ENCODE data around the gene RABEP1.

The RABEP1 gene

DNA sequence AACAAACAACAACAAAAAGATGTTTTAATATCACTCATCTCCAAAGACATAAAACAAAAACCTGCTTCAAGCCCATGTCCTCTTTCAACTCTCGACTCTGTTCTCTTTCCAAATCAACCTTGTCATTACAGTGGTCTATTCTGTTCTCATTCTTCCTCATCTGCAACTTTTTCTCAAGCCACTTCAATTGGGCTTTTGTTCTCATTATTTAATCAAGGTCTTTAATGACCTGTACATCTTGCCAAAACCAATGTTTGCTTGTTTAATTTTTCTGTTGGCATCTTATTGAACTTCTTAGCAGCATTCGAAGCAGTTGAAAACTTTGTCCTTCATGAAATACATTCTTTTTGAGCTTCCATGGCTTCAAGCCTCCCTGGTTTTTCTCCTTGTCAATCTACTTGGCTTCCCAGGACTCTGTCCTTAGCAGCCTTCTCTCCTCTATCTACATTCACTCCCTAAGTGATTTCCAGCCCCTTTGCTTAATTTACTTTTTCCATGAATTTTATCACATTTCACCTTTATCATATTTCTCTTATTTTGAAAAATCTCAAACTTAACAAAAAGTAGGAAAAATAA lies 19.6 kb upstream of the RABEP1 start:
- Histone ChIP-seq H2AFZ (ENCODE audit: low read length) (no peak overlapping the region), H4K8ac (ENCODE audit: low read depth, low read length) (no peak overlapping the region), H3K4me1 (ENCODE audit: control insufficient read depth in 2 of 2, insufficient read depth in 1 of 2, low read depth in 1 of 2, low read length in 2 of 2) (no peaks in the 10 kb centered on the region), H3K14ac (ENCODE audit: low read length) (no peak overlapping the region), H3K79me1 (ENCODE audit: low read depth, low read length) (no peaks in the 10 kb centered on the region), H3K27ac (replicated peaks; ENCODE audit: low read length) (no peak overlapping the region), H3K36me3 (replicated peaks in 1 of 2; ENCODE audit: control insufficient read depth in 2 of 2, insufficient read depth in 2 of 2, low read length in 2 of 2) (no peaks in the 10 kb centered on the region), H2AK5ac (ENCODE audit: low read depth, low read length) (no peak overlapping the region), H2BK15ac (ENCODE audit: low read length) (no peak overlapping the region), H3K4ac (ENCODE audit: low read length) (no peak overlapping the region), H3K27me3 (ENCODE audit: control insufficient read depth in 3 of 3, insufficient read depth in 3 of 3, low read depth in 1 of 3, low read length in 3 of 3) (no peaks in the 10 kb centered on the region), H3K9me3 (replicated peaks in 1 of 2; ENCODE audit: control insufficient read depth in 2 of 2, insufficient read depth in 1 of 2, low read depth in 1 of 2, low read length in 2 of 2) (no peaks in the 10 kb centered on the region), H2BK120ac (ENCODE audit: low read depth, low read length) (no peak overlapping the region), H2BK12ac (ENCODE audit: low read length) (no peak overlapping the region), H3K4me3 (ENCODE audit: low read length in 2 of 2) (no peak overlapping the region), H3K18ac (ENCODE audit: low read length) (no peak overlapping the region), H3K23ac (ENCODE audit: low read depth, low read length, poor library complexity) (no peak overlapping the region), H2BK5ac (ENCODE audit: low read length) (no peak overlapping the region), H4K91ac (ENCODE audit: low read depth, low read length, poor library complexity) (no peak overlapping the region), H3K4me2 (ENCODE audit: insufficient read depth, low read length, poor library complexity, severe bottlenecking) (no peak overlapping the region), H3K9ac (ENCODE audit: low read depth, low read length, poor library complexity) (no peak overlapping the region)
- no peak for DNase-seq (ENCODE audit: low spot score)
- no CpG with 5 or more reads among the region's 2 CpGs for WGBS, 2 donors (ENCODE audit: extremely low coverage in 2 of 2, insufficient read length in 2 of 2, insufficient replicate concordance in 1 of 2)

DNA sequence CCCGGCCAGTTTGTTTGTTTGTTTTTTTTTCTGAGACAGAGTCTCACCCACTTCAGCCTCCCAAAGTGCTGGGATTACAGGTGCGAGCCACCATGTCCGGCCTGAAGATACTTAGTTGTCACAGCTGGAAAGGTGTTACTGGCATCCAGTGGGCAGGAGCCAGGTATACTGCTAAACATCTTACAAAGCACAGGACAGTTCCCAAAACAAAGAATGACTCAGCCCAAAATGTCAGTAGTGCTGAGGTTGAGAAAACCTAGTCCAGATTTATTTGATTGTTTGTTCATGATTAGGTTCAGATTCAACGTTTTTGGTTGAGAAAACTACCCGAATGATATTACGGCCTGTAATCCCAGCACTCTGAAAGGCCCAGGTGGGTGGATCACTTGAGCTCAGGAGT lies 18.6 kb upstream of the RABEP1 start:
- Histone ChIP-seq H3K4me1 (ENCODE audit: control insufficient read depth in 2 of 2, insufficient read depth in 1 of 2, low read depth in 1 of 2, low read length in 2 of 2) (no peaks in the 10 kb centered on the region), H2BK120ac (ENCODE audit: low read depth, low read length) (no peak overlapping the region), H3K36me3 (replicated peaks in 1 of 2; ENCODE audit: control insufficient read depth in 2 of 2, insufficient read depth in 2 of 2, low read length in 2 of 2) (no peaks in the 10 kb centered on the region), H2BK5ac (ENCODE audit: low read length) (no peak overlapping the region), H2AFZ (ENCODE audit: low read length) (no peak overlapping the region), H3K23ac (ENCODE audit: low read depth, low read length, poor library complexity) (no peak overlapping the region), H4K8ac (ENCODE audit: low read depth, low read length) (no peak overlapping the region), H3K4ac (ENCODE audit: low read length) (no peak overlapping the region), H3K27ac (replicated peaks; ENCODE audit: low read length) (no peak overlapping the region), H3K4me3 (ENCODE audit: low read length in 2 of 2) (no peak overlapping the region), H2BK12ac (ENCODE audit: low read length) (no peak overlapping the region), H2AK5ac (ENCODE audit: low read depth, low read length) (no peak overlapping the region), H3K18ac (ENCODE audit: low read length) (no peak overlapping the region), H3K4me2 (ENCODE audit: insufficient read depth, low read length, poor library complexity, severe bottlenecking) (no peak overlapping the region), H4K91ac (ENCODE audit: low read depth, low read length, poor library complexity) (no peak overlapping the region), H3K9ac (ENCODE audit: low read depth, low read length, poor library complexity) (no peak overlapping the region), H2BK15ac (ENCODE audit: low read length) (no peak overlapping the region), H3K9me3 (replicated peaks in 1 of 2; ENCODE audit: control insufficient read depth in 2 of 2, insufficient read depth in 1 of 2, low read depth in 1 of 2, low read length in 2 of 2) (no peaks in the 10 kb centered on the region), H3K14ac (ENCODE audit: low read length) (no peak overlapping the region), H3K79me1 (ENCODE audit: low read depth, low read length) (no peaks in the 10 kb centered on the region), H3K27me3 (ENCODE audit: control insufficient read depth in 3 of 3, insufficient read depth in 3 of 3, low read depth in 1 of 3, low read length in 3 of 3) (no peaks in the 10 kb centered on the region)
- no CpG with 5 or more reads among the region's 6 CpGs for WGBS, 2 donors (ENCODE audit: extremely low coverage in 2 of 2, insufficient read length in 2 of 2, insufficient replicate concordance in 1 of 2)
- DNase-seq (ENCODE audit: low spot score), result no peak

DNA sequence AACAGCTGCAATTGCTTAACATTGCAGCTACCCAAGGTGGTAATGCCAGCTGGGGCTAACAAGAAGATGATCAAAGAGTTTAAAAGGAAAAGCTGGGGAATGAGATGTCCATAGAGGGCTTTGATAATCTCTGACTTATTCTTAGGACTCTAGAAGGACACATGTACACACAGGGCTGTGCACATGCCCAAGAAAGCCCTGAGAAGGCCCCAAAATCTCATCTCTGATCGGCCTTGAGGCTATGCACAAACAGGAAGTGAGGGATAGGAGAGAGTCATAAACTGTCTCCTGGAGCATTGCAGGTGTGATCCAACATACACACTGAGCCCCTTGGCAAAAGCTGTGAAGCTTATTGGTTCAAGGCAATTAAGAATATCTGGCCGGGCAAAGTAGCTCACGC lies 17.2 kb upstream of the RABEP1 start:
- Histone ChIP-seq H2AFZ (ENCODE audit: low read length) (no peak overlapping the region), H3K27ac (replicated peaks; ENCODE audit: low read length) (no peak overlapping the region), H3K14ac (ENCODE audit: low read length) (no peak overlapping the region), H3K27me3 (ENCODE audit: control insufficient read depth in 3 of 3, insufficient read depth in 3 of 3, low read depth in 1 of 3, low read length in 3 of 3) (no peaks in the 10 kb centered on the region), H3K4me2 (ENCODE audit: insufficient read depth, low read length, poor library complexity, severe bottlenecking) (no peak overlapping the region), H3K4me3 (ENCODE audit: low read length in 2 of 2) (no peak overlapping the region), H2BK5ac (ENCODE audit: low read length) (no peak overlapping the region), H2AK5ac (ENCODE audit: low read depth, low read length) (no peak overlapping the region), H3K9ac (ENCODE audit: low read depth, low read length, poor library complexity) (no peak overlapping the region), H4K91ac (ENCODE audit: low read depth, low read length, poor library complexity) (no peak overlapping the region), H3K18ac (ENCODE audit: low read length) (no peak overlapping the region), H3K79me1 (ENCODE audit: low read depth, low read length) (no peaks in the 10 kb centered on the region), H2BK12ac (ENCODE audit: low read length) (no peak overlapping the region), H2BK120ac (ENCODE audit: low read depth, low read length) (no peak overlapping the region), H4K8ac (ENCODE audit: low read depth, low read length) (no peak overlapping the region), H3K4me1 (ENCODE audit: control insufficient read depth in 2 of 2, insufficient read depth in 1 of 2, low read depth in 1 of 2, low read length in 2 of 2) (no peaks in the 10 kb centered on the region), H3K36me3 (replicated peaks in 1 of 2; ENCODE audit: control insufficient read depth in 2 of 2, insufficient read depth in 2 of 2, low read length in 2 of 2) (no peaks in the 10 kb centered on the region), H2BK15ac (ENCODE audit: low read length) (no peak overlapping the region), H3K4ac (ENCODE audit: low read length) (no peak overlapping the region), H3K9me3 (replicated peaks in 1 of 2; ENCODE audit: control insufficient read depth in 2 of 2, insufficient read depth in 1 of 2, low read depth in 1 of 2, low read length in 2 of 2) (no peaks in the 10 kb centered on the region), H3K23ac (ENCODE audit: low read depth, low read length, poor library complexity) (no peak overlapping the region)
- WGBS, 2 donors (ENCODE audit: extremely low coverage in 2 of 2, insufficient read length in 2 of 2, insufficient replicate concordance in 1 of 2), result no CpG with 5 or more reads among the region's 3 CpGs
- no peak for DNase-seq (ENCODE audit: low spot score)

DNA sequence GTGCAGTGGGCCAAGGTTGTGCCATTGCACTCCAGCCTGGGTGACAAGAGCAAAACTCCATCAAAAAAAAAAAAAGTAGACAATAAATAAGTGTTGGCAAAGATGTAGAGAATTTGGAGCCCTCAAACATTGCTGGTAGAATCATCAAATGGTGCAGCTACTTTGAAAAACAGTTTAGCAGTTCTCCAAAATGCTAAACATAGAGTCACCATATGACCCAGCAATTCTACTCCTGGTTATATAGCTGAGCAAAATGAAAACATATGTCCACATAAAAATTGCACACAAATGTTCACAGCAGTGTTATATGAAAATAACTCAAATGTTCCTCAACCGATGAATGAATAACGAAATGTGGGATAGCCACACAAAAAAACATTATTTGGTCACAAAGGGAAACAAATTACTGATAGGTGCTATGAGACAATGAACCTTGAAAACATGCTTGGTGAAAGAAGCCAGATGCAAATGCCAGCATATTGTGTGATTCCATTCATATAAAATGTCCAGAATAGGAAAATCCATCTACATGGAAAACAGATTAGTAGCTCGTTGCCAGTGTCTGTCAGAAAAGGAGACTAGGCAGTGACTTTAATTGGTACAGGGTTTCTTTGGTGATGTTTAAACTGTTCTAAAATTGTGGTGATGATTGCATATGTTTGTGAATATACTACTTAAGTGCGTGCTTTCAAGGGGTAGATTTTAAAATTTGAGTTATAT lies 12.7 kb upstream of the RABEP1 start:
- Histone ChIP-seq H3K79me1 (ENCODE audit: low read depth, low read length) (no peaks in the 10 kb centered on the region), H3K14ac (ENCODE audit: low read length) (no peak overlapping the region), H3K4ac (ENCODE audit: low read length) (no peak overlapping the region), H2AK5ac (ENCODE audit: low read depth, low read length) (no peak overlapping the region), H3K9ac (ENCODE audit: low read depth, low read length, poor library complexity) (no peak overlapping the region), H2BK5ac (ENCODE audit: low read length) (no peak overlapping the region), H4K91ac (ENCODE audit: low read depth, low read length, poor library complexity) (no peak overlapping the region), H2BK120ac (ENCODE audit: low read depth, low read length) (no peak overlapping the region), H3K36me3 (replicated peaks in 1 of 2; ENCODE audit: control insufficient read depth in 2 of 2, insufficient read depth in 2 of 2, low read length in 2 of 2) (no peaks in the 10 kb centered on the region), H3K18ac (ENCODE audit: low read length) (no peak overlapping the region), H3K9me3 (replicated peaks in 1 of 2; ENCODE audit: control insufficient read depth in 2 of 2, insufficient read depth in 1 of 2, low read depth in 1 of 2, low read length in 2 of 2) (no peaks in the 10 kb centered on the region), H3K4me2 (ENCODE audit: insufficient read depth, low read length, poor library complexity, severe bottlenecking) (no peak overlapping the region), H3K23ac (ENCODE audit: low read depth, low read length, poor library complexity) (no peak overlapping the region), H2AFZ (ENCODE audit: low read length) (no peak overlapping the region), H2BK15ac (ENCODE audit: low read length) (no peak overlapping the region), H3K27me3 (ENCODE audit: control insufficient read depth in 3 of 3, insufficient read depth in 3 of 3, low read depth in 1 of 3, low read length in 3 of 3) (no peaks in the 10 kb centered on the region), H3K4me1 (ENCODE audit: control insufficient read depth in 2 of 2, insufficient read depth in 1 of 2, low read depth in 1 of 2, low read length in 2 of 2) (no peaks in the 10 kb centered on the region), H2BK12ac (ENCODE audit: low read length) (no peak overlapping the region), H3K4me3 (ENCODE audit: low read length in 2 of 2) (no peak overlapping the region), H3K27ac (replicated peaks; ENCODE audit: low read length) (no peak overlapping the region), H4K8ac (ENCODE audit: low read depth, low read length) (no peak overlapping the region)
- no CpG with 5 or more reads among the region's 4 CpGs for WGBS, 2 donors (ENCODE audit: extremely low coverage in 2 of 2, insufficient read length in 2 of 2, insufficient replicate concordance in 1 of 2)
- DNase-seq (ENCODE audit: low spot score), result no peak

Data from neuronal stem cell (in vitro differentiated cells).